DMS 273 (cell line): Measurements from ENCODE around the gene MUC5AC.
"Not testable (repeated sequence)": the region's sequence is repeated elsewhere in the genome, so short reads cannot be mapped to it uniquely, and the experiment has no call there.

Experiments used
- DNase-seq: peaks from one replicate; lab custom pipeline; 2025; ENCODE audit not compliant: unreplicated experiment; lab: John Stamatoyannopoulos, UW

The MUC5AC gene, protein sequence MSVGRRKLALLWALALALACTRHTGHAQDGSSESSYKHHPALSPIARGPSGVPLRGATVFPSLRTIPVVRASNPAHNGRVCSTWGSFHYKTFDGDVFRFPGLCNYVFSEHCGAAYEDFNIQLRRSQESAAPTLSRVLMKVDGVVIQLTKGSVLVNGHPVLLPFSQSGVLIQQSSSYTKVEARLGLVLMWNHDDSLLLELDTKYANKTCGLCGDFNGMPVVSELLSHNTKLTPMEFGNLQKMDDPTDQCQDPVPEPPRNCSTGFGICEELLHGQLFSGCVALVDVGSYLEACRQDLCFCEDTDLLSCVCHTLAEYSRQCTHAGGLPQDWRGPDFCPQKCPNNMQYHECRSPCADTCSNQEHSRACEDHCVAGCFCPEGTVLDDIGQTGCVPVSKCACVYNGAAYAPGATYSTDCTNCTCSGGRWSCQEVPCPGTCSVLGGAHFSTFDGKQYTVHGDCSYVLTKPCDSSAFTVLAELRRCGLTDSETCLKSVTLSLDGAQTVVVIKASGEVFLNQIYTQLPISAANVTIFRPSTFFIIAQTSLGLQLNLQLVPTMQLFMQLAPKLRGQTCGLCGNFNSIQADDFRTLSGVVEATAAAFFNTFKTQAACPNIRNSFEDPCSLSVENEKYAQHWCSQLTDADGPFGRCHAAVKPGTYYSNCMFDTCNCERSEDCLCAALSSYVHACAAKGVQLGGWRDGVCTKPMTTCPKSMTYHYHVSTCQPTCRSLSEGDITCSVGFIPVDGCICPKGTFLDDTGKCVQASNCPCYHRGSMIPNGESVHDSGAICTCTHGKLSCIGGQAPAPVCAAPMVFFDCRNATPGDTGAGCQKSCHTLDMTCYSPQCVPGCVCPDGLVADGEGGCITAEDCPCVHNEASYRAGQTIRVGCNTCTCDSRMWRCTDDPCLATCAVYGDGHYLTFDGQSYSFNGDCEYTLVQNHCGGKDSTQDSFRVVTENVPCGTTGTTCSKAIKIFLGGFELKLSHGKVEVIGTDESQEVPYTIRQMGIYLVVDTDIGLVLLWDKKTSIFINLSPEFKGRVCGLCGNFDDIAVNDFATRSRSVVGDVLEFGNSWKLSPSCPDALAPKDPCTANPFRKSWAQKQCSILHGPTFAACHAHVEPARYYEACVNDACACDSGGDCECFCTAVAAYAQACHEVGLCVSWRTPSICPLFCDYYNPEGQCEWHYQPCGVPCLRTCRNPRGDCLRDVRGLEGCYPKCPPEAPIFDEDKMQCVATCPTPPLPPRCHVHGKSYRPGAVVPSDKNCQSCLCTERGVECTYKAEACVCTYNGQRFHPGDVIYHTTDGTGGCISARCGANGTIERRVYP (N-terminal part only)

DNA sequence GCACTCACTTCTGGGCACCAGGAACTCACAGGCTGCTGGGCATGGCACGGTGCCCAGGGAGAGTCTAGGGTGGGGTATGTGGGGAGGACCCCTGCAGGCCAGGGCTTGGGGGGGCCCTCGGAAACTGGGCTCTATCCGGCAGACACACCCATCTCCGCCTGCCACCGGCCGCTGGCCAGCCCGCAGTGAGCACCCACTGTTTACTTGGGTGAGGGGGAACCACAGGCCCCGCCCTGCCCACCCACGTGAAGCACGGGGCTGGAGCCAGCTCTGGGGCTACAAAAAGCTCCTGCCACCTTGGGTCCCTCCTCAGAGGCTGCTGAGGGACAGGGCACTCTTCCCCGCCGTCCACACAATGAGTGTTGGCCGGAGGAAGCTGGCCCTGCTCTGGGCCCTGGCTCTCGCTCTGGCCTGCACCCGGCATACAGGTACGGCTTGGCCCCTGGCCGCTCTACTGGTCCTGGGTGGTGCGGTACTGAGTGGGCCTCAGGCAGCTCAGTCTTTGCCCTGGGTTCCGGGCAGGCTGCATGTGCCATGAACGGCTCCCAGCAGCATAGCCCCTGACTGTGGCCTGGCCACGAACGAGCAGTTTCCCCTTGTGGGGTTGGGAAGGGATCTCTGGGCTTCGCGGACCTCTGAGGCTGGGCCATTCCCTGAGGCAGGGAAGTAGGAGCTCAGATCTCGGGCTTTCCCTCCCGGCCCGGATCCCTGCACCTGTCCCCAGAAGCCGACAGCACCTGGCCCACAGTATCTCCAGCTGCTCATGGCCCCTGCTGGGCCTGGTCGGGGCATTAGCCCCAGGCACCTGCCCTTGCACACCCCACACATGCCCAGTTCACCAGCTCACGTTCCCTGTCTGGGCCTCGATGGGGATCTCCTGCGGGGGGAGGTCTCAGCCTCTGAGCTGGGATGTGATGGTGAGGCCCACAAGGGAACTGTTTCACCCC lies at the start of gene MUC5AC:
Gene MUC5AC (plus strand): TSS at position 309 of the 947 bp plus-strand sequence. CDS start 47 bp downstream, at position 356.
- DNase-seq: no peak

GRCh38 chr11:1108246-1108900 lies 49.4 kb upstream of the MUC5AC start:
- DNase-seq: no peak

DNA sequence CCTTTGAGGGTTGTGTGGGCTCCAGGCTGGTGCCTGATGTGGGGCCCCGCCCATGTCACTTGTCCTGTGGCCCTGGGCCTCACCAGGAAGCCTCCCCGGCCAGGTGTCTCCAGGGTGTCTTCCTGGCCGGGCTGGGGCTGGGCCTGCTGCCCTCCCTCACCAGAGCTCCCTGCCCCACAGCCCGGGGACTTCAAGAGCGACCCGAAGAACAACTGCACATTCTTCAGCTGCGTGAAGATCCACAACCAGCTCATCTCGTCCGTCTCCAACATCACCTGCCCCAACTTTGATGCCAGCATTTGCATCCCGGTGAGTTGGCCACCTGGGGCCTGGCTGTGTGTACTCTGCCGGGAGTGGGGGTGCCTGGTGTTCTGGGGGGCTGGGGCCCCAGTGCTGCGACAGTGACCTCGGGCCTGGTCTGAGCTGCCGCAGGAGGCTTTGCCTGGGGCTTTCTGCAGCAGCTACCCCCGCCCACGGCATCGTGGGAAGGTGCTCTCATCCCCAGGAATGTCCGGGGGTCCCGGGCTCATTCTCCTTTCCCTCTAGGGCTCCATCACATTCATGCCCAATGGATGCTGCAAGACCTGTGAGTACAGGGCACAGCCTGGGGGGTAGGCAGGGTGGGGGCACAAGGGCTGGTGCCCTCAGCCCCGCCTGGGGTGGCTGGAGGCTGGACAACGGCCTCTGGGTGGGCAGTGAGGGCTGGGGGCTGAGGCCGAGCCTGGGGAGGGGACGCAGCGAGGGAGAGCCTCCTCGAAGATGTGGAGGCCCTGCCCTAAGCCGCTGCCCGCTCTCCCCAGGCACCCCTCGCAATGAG lies 48.4 kb upstream of the MUC5AC start:
- no peak for DNase-seq

DNA sequence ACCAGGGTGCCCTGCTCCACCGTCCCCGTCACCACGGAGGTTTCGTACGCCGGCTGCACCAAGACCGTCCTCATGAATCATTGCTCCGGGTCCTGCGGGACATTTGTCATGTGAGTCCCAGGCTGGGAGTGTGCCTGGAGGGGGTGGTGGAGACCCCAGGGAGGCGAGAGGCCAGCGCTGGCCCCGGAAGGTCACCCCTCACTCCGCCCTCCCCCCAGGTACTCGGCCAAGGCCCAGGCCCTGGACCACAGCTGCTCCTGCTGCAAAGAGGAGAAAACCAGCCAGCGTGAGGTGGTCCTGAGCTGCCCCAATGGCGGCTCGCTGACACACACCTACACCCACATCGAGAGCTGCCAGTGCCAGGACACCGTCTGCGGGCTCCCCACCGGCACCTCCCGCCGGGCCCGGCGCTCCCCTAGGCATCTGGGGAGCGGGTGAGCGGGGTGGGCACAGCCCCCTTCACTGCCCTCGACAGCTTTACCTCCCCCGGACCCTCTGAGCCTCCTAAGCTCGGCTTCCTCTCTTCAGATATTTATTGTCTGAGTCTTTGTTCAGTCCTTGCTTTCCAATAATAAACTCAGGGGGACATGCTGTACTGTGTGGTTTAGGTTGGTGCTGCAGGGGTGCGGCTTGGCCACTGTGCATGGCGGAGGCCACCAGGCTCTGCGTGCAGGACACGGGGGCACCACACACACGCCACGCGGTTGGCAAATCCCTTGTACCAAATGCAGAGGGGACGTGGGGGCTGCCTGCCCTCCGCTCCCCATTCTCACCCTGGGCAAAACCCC lies 47.6 kb upstream of the MUC5AC start:
- DNase-seq: no peak

- no peak for DNase-seq
These were observed 46.1 kb upstream of the MUC5AC start for GRCh38 chr11:1111545-1112212.

- no peak for DNase-seq
These were observed 45.2 kb upstream of the MUC5AC start for GRCh38 chr11:1112351-1113191.

DNA sequence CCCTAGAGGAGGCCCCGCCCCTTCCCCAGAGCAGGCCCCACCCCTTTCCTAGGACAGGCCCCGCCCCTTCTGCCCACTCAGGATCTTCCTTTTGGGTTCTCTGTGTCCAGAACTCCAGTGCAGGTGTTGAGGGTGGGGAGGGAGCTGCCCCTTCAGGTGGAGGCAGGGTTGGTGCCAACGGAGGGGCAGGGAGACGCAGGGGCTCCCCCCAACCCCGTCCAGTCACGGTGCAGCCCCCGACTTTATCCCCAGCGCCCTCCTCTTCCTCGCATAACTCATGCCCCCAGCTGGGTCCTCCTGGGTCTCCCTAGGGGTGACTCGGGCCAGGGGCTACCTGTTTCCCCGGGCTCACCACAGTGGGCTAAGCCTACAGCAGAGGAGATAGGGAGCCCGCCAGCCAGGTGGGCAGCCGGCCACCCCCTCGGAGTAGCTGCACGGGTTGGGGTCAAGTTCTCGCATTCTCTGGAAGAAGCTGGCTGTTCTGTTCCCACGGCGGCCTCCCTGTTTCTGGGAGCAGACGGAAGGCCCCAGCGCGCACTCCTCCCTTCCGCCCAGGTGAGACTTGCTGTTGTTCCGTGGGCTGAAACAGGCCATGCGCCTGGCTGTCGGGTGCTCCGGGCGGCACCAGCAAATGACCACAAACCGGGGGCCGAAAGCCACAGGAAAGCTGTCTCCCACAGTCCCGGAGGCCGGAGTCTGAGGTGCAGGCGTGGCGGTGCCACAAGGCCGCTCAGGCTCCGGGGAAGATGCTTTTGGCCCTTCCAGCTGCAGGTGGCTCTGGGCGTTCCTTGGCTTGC lies 44.1 kb upstream of the MUC5AC start:
- DNase-seq: no peak

DNA sequence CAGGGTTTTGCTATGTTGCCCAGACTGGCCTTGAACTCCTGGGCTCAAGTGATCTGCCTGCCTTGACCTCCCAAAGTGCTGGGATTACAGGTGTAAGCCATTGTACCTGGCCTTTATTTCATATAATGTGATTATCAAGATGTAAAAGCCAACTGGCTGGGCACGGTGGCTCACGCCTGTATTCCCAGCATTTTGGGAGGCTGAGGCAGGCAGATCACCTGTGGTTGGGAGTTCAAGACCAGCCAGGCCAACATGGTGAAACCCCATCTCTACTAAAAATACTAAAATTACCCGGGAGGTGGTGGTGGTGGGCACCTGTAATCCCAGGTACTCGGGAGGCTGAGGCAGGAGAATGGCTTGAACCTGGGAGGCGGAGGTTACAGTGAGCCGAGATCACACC lies 42.5 kb upstream of the MUC5AC start:
- not testable (repeated sequence) for DNase-seq

GRCh38 chr11:1116104-1116503 lies 41.6 kb upstream of the MUC5AC start:
- DNase-seq: no peak

DNA sequence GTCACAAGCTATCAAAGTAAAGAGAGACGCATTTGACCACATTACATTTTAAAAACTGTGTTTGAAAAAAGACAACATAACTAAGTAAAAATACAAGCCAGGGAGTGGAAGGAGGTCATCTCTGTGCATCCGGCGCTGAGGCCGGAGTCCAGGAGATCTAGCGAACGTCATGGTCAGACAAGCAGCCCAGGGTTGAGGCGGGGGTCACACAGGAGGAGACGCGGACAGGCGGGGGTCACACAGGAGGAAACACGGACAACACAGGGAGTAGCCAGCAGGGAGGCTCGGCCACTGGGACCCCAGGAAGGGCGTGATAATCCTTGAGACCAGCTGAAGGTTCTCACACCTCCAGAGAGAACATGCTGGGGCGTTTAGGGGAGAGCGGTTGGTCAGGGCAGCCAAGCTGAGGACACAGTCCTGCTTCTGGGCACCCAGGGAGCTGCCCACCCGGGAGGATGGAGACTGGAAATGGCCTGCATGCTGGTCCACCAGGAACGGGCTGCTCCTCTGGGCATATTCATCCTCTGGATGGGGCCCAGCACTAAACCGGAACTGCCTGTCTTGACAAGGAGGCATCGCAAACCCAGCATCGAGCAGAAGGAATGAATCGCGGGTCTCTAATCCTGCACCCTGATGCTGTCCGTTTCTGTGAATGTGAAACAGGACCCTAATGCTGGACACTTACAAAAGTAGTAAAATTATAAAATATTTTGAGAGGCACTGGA lies 40.9 kb upstream of the MUC5AC start:
- DNase-seq: no peak

GRCh38 chr11:1117992-1118391 lies 39.8 kb upstream of the MUC5AC start:
- DNase-seq: no peak

DNA sequence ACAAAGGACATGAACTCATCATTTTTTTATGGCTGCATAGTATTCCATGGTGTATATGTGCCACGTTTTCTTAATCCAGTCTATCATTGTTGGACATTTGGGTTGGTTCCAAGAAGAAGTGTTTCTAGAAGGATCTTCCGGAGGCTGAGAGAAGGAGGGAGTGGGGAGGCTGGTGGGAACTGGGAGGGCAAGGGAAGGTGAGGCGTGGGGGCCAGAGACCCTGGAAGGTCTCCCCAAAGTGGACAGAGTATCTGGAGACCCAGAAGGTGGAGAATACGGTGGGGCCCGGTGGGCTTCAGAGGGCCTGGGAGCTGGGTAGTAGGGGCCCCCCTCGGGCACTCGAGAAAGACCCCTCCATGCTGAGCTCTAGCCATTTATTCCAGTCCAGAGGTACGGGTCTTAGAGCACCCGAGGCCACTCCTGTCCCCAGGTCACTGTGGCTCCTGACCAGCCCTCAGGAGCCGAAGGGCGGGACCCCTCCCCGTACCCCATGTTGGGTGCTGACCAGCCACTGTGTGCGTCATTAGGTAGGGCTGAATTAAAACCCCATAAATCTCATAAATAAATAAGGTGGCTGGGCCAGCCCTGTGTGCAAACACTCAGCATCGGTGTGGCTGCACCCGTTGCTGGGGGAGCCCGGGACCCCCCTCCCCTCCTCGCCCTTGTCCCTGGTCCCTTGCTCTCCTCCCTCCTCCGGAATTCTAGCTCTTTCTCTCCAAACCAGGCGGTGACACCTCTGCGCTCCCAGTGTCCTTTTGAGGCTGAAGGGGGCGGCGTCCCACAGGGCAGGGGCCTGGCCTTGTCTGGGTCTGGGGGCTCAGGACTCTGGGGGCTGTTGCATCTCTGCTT lies 38.8 kb upstream of the MUC5AC start:
- no peak for DNase-seq

- DNase-seq: no peak
These were observed 38.1 kb upstream of the MUC5AC start for GRCh38 chr11:1119604-1120146.
